CD4-positive, alpha-beta T cell treated with Interleukin-2 at 100 ng/mL for 4 hours (primary cell): Measurements from ENCODE around the gene PRRX1.

Experiments used
- DNase-seq: peaks from one replicate; pipeline ENCODE4 v3.0.0-alpha.2; 2020; ENCODE audit warnings: low spot score

The PRRX1 gene

DNA sequence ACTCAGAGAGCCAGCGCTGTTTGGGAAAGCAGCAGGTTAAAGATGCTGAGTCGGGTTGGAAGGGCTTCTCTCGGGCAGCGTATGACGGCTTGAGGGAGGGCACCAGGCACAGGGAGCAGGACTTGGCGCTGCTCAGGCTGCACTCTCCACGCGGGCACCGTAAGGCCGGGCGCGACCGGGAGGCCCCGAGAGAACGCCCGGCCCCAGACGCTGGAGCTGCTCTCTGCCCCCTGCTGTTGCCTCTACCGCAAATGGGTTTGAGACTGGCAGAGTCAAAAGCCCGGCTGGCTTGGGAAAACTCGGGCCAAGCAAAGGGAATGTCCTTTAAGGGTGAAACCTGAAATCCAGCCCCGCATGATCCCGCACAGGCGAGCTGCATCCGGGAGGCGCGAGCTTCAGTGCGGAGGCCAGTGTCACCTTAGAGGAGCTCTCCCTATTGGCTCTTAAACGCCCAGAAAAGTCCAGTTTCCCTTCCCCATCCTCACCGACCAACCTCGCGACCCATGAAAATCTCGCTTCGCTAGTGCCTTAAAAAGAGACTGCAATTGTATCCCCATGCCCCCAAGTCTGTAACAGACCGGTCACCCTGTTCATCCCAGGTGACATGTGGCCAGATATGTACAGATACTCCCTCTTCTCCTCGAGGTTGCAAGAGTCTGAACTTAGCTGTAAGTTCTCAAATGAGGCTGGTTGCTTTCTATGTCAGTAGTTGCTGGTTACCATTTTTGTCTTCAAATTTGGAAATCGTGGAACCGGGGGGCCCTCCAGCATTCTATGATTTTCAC, 1.1 kb downstream of the PRRX1 start:
- no peak for DNase-seq

DNA sequence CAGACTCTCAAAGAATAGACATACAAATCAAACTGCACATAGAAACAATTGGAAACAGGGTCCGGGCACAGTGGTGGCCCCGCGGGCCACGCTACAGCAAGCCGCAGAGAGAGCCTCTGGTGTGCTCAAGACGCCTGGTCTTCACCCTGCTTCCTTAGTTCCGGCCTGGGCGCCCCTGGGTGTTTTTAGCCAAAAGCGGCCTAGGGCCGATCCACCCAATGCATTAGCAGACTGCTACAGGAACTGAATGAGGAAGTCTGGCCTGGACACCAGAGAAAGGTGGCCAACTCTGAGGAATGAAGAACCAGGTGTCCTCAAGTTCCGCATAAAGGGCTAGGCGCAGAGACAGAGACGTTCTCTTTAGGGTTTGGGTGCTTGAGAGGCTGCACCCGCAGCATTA, 1.7 kb downstream of the PRRX1 start:
- DNase-seq: no peak

DNA sequence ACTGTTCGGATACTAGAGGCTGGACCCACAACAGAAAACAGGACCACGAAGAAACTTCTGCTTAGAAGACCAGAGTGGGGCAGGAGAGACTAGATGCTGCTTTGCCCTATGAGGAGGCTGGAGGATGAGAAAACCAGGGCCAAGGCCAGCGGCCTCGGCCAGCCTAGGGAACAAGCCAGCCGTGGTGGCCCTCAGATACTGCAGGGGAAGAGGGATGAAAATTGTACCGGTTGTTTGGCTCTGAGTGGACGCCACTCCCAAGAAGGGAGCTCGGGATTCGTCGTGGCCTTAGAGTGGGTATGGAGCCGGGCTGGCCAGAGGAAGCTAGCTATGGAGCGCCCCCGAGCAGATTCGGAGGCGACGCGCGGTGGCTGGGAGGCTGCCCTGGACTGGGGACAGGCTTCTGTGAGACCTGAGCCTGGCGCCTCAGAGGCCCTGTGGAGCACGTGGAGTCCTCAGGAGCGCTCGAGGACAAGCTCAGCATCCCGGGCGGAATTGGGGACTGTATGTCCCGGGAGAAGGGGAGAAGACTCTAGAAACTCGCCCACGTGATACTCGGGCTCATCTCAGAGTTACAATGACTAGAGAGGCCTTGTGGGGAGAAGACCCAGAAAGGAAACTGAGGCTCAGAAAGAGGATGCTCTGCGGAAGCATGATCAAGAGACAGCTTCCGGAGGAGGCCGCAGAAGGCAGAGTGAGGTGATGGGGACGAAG, 2.8 kb downstream of the PRRX1 start:
- DNase-seq: no peak

DNA sequence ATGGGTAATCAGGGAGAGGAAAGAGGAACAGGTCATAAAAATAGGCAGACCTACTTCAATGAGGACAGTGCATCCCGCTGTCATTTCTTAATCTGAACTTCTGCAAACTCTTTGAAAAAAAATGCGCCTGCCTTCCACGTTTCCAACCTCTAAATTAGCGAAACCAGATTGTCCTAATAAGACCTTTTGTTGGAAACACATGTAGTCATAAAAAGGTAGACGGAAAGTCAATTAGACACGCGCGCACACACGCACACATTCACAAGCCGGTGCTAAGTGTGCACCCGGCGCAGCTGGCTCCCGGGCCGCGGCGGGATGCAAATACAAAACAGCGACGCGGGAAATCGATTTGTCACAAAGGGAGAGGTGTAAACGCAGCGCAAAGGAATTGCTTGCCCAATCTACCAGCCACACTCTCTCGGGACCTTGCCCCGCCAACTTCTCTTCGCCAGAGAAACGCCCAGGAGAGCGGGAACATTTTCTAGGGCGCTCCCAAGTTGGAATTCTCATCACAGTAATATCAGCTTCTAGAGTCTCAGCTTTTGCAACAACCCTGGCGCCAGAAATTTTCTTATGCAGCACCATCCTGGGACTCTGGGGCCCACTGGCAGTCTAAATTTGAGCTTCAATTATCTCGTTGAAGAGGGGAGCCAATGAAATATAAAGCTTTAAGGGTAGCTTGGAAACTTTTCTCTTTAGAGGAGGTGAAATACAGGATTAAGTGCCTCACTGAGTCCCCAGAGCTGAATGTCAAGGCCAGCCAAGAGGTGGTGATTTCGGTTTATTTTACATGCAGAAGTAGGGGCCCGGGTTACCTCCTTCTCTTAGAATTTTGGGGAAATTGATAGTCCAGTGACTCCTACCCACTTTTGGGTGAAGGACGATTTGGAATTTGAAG, 4.5 kb downstream of the PRRX1 start:
- DNase-seq: no peak

DNA sequence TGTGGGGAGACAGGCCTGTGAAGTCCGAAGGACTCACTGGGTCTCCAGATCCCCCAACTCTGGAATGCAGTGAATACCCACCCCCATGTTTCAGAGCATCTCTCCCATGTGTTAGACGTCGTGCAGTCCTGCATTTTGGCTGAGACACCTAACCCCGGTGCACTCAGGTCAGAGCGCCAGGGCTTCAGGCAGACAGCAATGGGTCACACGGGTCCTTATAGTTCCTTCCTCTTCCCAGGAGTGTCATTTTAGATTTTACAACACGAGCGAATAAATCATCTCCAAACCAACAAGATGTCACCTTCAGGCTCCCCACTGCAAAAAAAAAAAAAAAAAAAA, 5.1 kb downstream of the PRRX1 start:
- DNase-seq: no peak

DNA sequence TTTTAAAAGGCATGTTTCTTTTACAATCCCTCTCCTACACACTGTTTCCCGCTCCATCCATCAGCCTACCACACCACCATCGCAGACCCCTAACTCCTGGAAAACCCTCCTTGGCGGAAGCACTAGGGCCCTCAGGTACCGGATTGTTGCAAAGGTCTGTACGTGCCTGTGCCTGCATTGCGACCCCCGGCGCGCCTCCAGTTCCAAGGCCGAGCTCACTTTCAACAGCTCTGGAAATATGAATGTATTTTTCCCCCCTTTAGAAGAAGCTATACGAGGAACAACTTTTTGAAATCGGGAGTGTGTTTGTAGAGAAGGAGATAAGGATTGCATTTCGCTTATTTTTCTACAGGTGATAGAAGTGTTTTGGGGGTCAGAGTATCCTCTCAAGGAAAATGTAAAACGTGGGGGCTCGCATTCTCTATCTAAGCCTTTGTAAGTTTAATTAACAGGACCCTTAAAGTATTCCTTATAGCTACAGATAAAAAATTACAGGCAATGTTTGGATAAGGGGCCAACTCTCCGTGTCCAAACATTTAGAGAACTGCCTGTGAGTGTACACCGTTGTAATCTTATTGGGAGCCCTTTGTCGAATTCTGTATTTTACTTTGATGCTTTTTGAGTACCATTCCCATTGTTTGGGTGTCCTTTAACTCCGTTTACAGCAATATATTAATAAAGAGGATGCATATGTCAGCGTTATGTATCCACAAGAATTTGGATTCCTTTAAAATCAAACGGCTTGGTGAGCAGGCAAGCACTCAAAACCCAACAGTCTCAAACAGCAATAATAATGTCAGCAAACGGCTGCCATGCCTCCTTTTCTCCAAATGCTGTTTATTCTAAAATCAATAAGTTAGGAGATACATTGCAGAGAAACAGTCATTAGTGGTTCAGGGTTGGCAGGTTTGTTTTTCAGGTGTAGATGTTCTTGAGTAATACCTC, 5.9 kb downstream of the PRRX1 start:
- DNase-seq: no peak

DNA sequence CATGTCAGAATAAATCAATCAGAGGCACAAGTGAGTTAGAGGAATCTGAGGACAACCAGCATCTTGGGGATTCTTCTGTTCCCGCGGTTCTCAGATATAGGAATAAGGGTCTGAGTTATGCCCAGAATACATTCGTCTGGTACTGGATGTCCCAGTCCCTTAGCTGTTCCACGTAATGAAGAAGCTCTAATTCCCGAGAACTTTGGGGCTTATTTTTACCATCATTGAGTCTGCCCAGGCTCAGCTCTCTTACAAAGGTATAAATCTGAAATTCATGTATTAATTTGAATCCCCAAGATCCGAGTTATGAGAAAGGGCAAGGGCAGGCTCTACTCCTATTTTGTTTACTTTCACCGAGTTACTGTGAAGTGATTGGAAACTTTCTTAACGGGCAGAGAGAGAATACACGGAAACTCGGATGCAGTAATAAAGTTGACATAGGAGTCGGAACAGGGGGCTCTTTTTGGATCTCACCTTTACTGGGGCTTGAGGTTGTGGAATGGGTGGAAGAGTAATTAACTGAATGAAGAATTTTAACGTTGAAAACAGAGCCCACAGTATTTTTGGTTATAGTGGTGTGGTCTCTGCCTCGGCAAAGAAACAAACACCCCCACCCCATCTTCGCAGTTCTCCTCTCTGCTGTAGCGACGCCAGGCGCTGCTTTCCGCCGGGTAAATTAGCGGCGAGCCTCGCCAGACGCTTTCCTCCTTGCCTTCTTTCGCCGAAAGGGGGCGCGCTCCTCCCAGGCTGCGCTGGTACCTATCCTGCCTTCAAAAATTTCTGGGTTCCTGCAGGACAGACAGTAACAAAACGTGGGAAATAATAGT, 7.1 kb downstream of the PRRX1 start:
- DNase-seq: no peak

DNA sequence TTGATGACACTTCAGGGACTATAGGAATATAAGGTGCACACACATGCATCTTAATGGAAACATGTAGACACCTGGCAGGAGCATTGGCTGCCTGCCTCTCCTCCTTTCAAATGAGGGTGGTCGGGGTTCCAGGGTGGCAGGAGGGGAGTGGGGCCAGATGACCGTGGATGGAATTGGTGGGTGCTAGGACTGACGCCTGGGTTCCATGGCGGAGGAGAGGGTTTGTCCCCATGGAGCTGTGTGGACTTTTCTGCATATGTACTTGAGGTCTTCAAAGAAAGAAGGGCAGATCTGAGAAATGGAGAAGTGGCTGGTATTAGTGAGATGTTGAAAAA, 7.7 kb downstream of the PRRX1 start:
- no peak for DNase-seq

DNA sequence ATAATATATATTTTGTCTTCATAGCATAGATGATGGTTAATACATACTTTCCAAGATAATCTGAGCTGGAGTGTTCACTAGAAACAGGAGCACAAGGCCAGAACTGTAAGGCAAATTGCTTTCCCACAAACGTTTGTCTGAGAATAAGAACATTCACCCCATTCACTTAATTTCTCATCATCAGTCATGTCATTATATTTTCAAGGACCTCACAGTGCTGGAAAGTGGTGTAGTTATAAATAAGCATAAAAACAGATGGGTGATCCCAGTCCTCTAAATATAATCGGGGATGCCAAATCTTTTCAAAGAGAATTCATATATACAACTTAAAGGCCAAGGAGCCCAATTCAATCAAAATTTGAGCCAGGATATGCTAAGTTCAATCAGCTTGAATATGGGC, 8.4 kb downstream of the PRRX1 start:
- DNase-seq: no peak

DNA sequence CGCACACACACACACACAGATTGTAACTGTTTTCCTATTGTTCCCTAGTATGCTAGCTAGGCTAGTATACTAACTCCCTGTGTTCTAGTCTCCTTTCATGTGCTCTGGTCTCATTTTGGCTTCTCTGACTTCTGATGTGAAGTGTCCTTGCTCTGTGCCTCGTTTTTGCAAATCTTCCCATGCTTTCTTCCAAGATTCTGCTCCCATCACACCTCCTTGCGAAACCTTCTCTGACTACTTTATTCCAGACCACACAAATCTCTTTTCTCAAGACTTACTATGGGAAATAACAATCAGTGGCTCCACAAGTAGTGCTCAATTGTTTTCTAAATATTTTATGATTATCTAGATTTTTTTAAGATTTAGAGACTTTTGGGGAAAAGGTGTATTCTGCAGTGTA, 10.3 kb downstream of the PRRX1 start:
- no peak for DNase-seq

DNA sequence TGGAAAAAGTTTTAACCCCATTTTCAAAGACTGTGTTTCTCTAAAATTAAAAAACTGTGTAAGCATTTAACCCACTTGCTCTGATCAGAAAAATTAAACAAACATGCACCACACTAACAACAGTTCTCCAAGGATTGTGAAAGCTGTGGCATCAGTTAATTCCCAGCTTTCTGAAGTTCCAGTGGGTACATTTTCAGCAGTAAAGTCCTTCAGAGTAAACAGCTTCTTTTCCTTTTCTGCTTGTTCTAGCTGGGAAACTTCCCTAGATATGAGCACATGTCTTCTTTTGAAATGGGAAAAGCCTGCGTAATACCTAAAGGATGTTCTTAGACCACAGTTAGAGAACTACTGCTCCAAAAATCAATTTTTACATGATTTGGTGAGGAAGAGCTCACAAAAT, 11.1 kb downstream of the PRRX1 start:
- DNase-seq: no peak

DNA sequence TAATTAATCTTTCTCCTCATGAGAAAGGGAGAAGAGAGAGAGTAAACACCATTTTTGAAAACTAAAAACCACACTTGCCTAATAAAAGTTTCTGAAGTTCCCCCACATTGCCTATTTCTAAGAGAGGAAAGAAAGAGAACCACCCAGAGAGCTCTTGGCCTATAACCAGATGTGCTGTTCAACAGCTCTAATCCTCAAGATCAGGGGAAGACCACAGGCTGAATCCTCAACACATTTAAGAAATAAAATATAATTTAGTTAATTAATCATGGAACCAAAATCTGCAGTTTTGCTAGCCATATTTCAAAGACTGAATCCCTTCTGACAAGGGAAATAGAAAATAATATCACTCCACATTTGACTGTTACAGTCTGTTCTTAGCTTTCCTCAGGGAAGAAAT, 11.9 kb downstream of the PRRX1 start:
- DNase-seq: no peak

DNA sequence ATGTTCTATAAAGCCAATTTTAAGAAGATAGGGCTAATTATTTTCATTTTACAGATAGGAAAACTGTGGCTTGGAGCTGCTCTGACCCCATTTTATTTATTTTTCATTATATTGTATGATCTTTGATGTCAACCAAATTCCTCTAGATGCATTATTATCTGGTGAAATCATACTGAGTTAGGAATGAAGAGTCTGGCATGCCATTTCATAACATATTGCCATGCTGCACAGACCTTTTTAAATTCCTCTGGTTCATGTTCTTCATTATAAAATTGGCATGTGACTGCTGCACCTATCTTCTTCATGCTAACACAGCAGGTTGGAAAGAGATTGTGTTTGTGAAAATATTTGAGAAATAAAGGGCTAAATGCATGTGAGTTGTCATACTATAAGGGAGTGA, 12.7 kb downstream of the PRRX1 start:
- no peak for DNase-seq

DNA sequence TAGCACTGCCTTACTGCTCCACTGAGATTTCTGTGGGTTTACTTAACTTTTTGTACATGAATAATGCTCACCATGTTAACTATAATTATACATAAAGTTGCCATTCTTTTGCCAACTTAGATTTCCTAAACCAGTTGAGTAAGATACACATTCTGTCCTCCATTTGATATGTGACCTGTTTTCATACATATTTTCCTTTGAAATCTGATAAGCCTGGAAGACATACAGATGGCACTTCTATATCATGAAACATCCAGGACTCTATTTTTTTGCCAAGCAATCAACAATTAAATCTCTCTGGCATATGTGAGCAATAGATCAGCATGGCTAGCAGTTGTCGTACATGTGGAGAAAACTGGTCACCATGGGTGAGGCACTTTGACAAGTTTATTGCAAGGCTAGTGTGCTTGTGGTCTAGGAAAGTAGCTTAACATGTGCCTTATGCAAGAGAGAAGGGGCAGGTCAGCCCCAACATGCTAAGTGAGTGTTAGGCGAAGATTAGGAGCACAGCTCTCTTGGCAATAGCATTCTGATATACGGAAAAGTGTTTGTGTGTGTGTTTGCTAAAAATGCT, 14.2 kb downstream of the PRRX1 start:
- no peak for DNase-seq

DNA sequence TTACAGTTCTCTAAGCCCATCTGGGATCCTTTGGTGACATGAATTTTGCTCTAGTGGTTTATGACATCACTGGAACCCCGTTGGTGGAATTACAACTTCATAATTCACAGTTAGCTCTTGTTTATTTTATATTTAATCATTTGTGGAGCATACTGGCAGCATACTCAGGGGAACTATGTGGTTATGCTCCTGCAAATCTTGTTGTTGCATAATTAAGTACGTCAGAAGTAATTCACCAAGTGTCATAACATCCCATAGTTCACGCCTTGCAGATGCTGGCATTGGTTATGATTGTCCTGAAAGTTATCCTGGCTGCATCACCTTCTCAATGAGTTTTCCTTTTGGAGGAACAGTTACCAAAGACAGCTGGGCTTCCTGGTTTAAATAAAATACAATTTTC, 16.5 kb downstream of the PRRX1 start:
- DNase-seq: no peak

DNA sequence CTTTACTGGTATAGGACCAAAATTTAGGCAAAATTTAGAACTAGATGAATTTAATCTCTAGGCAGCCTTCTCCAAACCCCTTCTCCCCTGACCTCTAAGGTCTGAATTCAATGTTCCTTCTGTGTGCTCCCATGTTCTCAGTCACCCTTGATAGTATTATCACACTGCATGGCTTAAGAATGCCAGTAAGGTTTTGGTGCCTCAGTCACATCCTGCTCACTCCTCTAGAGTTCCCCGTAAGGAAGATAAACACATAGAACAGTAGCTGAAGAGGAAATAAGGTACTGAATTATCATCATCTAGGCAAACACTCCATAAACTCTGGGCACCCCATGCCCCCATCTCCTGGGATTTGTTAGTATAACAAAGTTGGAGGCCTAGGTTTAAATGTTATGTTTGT, 18.2 kb downstream of the PRRX1 start:
- DNase-seq: no peak

DNA sequence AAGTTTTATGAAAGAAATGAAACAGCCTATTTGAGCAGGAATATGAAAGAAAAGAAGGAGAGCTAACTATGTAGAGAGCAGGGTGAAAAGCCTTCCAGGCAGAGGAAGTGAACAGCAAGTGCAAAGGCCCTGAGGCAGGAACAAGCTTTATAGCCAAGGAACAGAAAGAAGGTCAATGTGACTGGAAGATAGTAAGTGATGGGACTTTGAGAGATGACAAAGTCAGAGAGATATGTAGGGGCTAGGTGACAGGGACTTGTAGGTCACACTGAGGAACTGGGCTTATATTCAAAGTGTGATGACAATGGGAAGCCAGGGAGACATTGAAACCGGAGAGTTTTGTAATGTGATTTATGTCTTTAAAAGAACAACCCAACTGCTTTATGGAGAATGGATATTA, 18.9 kb downstream of the PRRX1 start:
- DNase-seq: no peak

DNA sequence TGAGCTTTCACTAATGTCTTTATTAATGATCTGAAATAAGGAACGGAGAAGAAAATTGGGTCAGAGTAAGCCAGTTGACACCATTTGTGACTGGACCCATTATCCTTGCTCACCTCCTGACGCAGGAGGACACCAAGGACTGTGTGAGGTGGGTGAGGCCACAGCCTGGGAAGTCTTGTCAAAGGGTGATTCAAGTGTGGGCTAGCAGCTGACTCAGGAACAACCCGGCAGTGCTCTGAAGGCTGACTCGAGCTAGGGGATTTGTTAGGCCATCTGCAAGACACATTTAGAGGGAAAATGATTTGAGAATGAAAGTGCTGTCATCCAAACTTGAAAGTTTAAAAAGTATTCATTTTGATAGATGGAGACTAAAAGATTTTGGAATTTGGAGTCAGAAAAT, 21.2 kb downstream of the PRRX1 start:
- no peak for DNase-seq

DNA sequence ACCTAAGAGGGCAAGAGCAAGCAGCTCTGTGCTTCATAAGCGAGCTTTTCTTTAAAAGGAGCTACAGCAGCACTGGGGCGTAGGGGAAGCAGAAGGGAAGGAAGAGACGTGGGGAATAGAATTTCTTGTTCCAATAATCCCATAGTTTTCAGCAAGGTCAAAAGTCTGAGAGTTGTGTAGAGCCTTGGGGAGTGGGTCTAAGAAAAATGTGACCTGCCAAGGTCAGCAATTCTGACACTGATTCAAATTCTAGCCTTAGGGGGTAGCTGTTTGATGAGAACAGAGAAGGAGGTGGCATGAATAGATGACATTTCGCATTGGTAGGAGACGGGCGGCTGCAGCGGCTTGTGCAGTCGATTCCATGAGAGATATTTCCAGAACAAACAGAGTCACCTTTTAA, 22.4 kb downstream of the PRRX1 start:
- DNase-seq: no peak

DNA sequence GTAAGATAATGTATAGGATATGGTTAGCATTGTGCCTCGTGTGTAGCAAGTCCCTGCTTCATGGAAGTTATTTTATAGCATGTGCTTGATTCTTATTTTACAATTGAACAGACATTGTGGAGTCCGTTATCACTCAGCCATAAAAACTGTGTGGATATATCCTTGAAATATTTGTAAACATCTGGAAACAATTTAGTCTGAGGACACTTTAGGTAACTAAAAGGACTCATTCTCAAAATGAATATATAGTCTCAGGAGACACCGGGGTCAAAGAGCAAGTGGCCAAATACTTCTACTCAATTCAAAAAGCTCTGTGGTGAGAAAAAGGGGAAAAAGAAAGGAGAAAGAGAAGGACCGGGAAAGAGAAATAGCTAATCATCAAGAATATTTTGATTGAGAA, 23.7 kb downstream of the PRRX1 start:
- no peak for DNase-seq

DNA sequence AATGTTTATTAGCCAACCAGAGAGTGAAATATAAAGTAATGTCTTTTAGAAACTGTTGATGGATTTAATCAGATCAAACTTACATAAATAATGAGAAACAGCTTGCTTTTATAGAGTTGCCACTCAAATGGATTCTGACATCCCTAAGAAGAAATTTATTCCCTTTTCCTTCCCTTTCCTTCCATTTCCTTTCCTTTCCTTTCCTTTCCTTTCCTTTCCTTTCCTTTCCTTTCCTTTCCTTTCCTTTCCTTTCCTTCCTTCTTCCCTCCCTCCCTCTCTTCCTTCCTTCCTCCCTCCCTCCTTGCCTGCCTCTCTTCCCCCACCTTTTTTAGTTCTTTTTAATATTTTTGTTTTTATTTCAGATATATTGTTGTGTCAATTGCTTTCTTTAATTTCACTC, 27.3 kb downstream of the PRRX1 start:
- DNase-seq: no peak
